Hematopoietic multipotent progenitor cell treated with erythropoietin and hydrocortisone succinate and interleukin-3 and kit ligand, for 6 days (in vitro differentiated cells): Measurements from ENCODE around the gene ATP10A.

Source experiments
- DNase-seq: peaks from one replicate; pipeline ENCODE4 v3.0.0-alpha.2; 2015

Gene ATP10A

GRCh38 chr15:25736461-25736860, 126.7 kb downstream of the ATP10A start:
- DNase-seq = no peak

- no peak for DNase-seq
Measured at GRCh38 chr15:25735550-25736384, 127.4 kb downstream of the ATP10A start.

DNA sequence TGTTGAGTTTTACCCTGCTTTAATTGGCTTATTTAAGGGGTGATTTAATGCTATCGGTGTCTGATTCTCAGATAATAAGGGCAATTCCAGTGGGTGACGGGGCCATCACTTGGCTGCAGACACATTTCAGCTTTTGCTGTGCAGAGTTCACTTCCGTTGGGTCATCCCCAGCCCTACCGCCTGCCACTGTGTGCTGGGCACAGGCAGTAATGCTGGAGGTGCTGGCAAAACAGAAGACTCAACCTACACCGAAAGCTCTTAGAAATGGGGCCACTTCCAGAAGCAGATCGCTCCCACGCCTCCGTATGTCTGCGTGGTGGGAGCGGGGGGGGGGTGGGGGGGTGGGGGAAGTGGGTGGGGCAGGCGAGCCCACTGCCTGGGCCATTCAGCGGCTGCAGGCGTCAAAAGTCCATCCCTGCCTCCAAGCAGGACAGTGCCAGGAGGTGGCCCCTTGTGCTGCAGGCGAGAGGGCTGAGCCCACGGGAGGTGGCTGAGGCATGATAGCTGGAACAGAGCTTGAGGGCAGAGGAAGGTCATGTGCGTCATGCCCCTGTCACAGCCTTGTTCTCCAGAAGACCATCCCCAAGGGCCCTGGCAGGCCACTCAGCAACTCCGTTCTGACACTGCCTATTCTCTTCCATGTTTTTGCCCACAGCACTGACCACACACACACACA, 128.3 kb downstream of the ATP10A start:
- no peak for DNase-seq

GRCh38 chr15:25733856-25734679, 129.1 kb downstream of the ATP10A start:
- no peak for DNase-seq

DNA sequence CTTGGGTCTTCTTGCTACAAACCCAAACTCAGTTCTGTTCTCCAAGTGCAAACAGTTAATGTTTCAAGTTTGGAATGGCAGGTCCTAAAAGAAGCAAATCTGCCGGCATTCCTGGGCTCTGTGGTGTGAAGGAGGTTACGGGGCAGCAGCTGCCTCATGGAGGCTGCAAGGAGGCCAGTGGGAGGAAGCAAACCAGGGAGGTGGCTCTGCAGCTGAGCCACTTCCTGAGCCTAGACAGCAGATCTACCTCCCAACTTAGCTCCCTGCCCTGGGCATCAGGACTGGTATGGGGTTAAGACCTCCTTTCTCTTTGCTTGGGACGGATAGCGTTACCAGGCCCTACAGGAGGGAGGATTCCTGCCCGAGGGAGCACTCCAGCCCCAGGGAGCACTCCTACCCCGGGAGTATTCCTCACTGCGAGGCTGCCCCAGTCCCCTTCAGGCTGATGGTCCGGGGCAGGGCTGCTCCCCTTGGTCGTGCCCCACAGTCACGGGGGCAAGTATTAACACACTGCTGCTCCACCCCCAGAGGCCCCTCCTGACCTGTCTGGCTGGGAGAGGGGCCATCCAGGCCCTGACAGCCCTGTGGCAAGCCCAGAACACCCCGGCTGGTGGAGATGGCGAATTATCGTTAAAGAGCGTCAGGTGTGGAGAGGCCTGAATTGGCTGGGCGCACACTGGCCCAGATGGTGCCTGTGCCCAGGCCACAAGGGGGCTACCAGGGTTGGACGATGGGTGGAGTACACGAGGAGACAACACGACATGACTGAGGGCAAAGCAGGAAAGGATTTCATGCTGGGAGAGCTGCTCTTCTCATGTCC, 129.9 kb downstream of the ATP10A start:
- no peak for DNase-seq

DNA sequence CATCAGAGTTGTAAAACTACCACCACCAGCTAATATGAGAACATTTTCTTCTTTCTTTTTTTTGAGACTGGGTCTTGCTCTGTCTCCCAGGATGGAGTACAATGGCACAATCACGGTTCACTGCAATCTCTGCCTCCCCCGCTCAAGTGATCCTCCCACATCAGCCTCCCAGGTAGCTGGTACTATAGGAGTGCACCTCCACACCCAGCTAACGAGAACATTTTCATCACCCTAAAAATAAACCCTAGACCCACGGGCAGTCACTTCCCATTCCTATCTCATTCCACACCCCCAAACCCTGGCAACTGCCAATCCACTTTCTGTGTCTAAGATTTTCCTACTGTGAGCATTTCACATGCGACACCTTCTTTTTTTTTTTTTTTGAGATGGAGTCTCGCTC, 130.9 kb downstream of the ATP10A start:
- DNase-seq = no peak

DNA sequence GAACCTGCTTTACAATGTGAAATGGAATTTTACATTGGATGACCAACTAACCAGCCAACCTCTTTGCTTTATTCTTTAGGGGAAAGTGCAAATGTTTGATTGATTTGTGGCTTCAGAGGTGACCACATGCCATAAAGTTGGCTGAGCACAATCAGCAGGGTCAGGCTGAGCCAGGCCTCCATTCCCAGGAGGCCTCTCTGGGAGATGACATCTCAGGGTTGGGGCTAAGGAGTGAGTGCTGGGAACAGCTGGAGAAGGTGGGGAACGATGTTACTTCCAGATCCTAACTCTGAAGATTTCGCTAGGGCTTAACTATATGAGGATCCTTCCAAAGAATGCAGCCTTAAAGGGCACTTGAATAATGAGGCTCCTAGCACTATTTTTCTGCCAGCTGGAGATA, 131.7 kb downstream of the ATP10A start:
- no peak for DNase-seq

DNA sequence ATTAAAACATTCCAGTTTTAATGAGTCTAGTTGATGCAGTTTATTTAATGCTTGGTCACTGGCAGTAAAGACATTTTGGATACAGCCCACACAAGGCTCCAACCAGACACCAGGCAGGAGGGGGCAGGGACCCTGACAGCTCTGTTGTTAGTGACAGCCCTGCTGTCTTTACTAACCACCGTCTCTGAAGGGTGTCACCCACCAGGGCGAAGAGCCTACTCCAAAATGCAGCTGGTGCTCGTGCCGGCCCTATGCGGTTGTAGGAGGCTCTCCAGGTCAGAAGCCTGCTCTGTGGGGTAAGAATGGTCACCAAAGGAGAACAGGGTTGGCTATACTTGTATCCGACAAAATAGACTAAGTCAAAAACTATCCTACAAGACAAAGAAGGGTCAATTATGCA, 132.2 kb downstream of the ATP10A start:
- DNase-seq = no peak

DNA sequence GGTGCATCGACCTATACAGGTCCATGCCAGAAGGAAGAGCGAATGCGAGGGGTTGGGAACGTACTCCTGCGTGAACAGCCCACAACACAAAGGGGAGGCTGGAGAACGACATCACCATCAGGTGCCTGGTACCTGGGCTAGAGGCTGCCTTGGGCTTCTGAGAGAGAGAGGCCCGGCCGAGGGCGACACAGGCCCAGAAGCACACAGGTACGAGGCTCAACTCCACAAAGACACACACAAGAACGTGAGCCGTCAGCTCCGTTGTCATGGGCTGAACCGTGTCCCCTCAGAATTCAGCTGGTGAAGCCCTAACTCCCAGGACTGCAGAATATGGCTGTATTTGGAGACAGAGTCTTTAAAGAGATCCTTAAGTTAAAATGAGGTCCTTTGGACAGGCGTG, 134.3 kb downstream of the ATP10A start:
- DNase-seq = no peak

DNA sequence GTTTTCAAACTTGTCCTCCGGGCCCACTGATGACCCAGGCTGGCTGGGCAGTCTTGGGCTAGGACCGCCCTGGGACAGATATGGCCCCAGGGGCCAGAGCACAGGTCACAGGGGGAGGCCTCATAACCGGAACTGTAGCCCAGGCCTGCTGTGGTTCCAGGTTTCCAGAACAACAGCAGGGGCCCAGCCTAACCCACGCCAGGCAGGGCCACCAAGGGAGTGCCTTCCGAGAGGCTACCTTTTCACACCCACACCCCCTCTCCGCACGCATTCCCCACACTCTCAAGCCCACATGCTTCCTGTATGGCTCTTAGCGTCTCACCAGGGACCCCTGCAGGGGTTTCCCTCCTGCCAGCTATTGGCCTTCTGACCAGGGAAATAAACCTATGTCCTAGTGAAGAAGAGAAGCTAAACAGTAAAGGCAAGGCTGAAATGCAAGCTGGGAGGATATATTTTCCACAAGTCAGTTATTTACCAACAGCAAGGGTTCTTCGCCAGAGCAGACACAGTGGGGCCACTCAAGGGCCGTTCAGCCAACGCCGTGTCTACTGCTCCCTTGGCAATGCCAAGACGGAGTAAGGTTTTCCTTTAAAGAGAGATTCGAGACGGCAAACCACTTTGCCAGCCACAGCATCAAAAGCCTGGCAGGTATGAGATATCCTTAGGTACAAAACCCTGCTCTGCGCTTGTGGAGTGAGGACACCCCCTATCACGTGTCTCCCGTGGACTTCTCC, 135.1 kb downstream of the ATP10A start:
- no peak for DNase-seq

DNA sequence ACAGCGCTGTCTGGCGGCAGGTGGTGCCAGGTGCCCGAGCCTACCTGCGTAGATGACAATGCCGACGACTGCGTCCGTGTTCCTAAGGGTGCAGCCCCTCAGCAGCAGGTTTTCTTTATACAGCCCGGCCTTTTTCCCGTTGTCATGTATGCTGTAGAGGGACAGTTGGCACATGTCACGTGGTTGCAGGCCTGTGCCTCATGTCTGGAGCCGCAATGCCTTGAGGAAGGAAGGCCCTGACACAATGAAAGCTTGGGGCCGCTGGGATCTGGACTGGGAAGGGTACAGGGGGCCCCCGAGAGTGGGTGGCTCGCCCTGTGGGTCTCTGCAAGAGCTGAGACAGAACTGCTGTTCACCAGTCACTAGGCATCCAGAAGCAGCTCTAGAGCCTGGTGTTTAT, 136.0 kb downstream of the ATP10A start:
- DNase-seq = no peak

- DNase-seq = no peak
Measured at GRCh38 chr15:25725758-25726157, 137.4 kb downstream of the ATP10A start.

- DNase-seq = no peak
Measured at GRCh38 chr15:25724899-25725298, 138.2 kb downstream of the ATP10A start.

DNA sequence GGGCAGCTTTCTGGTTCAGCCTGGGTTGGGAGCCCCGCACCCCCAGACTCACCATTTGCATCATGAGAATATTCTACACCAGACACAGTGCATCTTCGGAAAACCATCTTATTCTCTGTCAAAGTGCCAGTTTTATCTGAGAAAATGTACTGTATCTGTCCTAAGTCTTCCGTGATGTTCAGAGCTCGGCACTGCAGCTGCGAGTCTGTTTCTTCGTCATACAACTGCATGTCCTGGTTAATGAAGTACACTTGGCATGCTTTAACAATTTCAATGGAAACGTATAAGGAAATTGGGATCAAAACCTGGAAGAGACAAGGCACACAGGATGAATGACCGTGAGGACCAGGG, 141.5 kb downstream of the ATP10A start:
- no peak for DNase-seq

DNA sequence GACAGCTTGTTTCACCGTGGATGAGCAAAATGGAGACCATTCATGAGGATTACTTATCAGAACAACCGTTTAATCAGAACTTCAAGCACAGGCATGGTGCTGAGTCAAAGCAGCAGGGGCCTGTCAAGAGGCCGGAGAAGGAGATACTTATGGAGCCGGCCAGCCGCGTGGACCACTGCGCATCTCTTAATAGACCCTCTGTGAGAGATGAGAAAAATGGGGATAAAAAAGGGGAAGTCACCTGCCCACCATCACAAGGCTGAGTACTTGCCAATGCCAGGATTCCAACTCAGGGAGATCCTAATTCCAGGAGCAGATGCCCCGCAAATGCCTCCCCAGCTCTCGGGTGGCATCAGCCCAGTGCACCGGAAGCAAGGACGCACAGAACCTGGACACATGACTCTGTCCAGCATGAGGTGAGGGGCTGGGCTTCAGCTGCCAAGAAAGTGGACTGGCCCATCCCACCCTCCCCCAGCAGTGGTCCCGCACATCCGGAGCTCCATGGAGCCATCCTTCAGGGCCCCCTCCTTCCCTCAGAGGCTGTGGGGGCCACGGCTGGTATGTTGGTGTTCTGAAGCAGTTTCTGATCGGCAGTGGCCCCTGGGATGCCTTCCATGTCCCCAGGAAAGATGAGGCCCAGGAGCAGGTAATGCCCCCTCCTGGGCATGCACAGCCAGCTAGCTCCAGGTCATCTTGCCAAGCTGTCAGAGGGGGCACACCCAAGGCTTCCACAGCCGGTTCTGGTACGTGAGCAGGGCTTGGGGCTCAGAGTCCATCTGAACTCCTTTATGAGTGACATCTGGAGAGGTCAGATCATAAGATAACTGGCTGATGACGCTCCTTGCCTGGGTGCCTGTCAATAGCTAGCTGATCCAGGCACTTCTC, 143.8 kb downstream of the ATP10A start:
- DNase-seq = no peak

DNA sequence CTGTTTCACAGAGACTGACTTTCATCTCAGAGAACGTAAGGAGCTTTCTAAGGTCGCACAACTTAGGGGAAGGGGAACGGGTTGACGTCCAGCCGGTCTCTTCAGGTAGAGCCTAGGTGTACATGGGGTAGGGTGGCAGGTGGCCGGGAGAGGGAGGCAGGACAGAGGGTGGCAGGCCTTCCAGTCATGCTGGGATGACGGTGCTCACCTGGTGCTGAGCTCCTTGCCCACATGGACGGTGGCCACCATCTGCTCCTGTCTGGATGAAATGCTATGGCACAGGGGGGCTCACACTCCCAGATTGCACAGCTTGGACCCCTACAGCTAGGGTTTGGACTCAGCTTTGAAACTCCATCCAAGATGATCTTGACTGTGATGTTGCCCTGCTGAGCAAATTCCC, 144.5 kb downstream of the ATP10A start:
- DNase-seq = no peak

GRCh38 chr15:25718169-25718536, 145.0 kb downstream of the ATP10A start:
- DNase-seq = no peak

DNA sequence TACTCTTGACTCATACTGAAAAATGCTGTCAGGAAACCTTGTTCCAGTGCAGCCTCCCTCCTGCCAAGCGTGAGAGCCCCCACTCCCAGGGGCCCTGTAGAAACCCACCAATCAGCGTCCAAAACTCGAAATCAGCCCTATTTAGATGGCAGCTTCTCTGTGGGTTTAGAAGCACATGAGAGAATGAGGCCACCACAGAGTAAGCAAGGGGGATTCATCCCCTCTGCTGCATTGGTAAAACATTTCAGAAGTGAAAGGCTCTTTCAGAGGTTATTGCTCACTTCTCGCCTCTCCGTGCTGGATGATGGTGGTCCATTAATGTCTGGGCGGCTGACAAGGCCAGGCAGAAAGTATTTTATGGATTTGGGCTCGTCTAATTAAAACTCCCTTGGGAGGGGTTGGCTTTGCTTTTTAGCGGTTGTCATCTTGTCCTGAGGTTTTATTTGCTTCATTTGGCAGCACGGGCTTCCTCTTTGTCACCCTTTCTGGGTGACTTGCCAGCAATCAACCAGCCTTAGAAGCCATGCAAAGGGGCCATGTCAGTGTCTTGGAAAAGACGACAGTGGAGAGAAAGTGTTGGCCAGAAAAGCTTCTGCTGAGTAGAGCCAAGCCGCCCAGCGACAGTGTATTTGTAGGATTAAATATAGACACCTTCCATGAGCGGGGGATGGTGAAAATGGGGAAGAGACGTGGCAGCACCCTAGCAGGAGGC, 145.5 kb downstream of the ATP10A start:
- no peak for DNase-seq

DNA sequence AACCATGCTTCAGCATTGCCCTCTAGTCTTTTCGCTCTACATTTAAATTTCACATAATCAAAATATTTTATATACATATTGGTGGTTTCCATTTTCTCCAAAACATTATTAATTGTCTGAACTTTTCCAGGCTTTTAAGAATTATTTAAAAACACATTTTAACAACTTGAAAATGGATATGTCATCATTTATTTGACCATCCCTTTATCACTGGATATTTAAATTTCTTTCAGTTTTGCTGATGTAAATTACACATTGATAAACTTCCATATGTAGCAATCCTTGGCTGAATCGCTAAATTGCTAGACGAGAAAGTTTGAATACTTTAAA, 146.0 kb downstream of the ATP10A start:
- DNase-seq = no peak

DNA sequence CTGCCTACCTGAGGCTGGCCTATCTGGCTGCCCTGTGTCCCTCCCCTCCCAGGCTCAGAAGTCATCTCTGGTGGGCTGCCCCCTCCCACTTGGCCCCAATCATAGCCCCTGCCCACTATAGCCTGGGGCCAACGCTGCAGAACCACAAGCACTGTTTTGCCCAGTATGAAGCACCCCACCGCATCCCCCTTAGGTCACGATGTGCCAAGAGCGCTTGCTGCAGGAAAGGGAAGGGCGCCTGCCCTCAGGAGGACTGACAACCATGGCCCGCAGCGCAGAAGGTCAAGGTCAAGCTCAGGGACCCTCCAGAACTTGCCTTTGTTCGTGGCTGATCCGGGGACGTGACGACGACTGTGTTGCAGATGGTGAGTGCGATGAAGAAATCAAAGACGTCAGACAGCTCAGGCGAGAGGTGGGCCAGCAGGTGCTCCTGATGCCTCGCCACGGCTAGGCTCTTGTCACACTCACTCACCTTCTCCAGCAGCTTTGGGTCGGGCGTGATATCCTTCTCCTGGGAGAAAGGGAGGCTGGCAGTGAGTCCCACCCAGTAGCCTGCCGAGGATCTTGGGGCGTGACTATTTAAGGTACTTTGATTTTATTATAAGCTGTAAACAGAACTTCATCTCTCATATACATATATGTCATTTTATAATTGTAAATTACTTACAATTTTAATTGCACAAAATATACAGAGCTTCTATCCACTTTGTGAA, 146.6 kb downstream of the ATP10A start:
- DNase-seq = no peak
